BJ (cell line): ENCODE data around the gene PAFAH1B1. TPM values are rescaled to one million over a fixed set of nuclear protein-coding genes. Genes with fewer than 3 reads are reported as not detected.
"Not testable (repeated sequence)": the region's sequence is repeated elsewhere in the genome, so short reads cannot be mapped to it uniquely, and the experiment has no call there.

Experiments used
- CTCF ChIA-PET: fragments of 350-600 bp; formaldehyde crosslinking; extraction: SDS; loops from one replicate; lab custom pipeline; 2021; ENCODE audit warnings: antibody characterized with exemption, inconsistent platforms; lab: Yijun Ruan, JAX
- POLR2A ChIA-PET: fragments of 300-600 bp; sonication (Branson Sonifier 250); formaldehyde crosslinking; extraction: SDS; loops from one replicate; lab custom pipeline; 2021; ENCODE audit warnings: antibody characterized with exemption; lab: Charles Lee
- DNase-seq: peaks from one replicate; pipeline ENCODE4 v3.0.0-alpha.2; 2011; ENCODE audit warnings: low read depth
- H3K27me3 ChIP-seq: 2 replicates; pipeline ENCODE4 v1.6.0; 2011; ENCODE audit warnings: low read length; ENCODE audit not compliant: control insufficient read depth, insufficient read depth
- H3K36me3 ChIP-seq: 2 replicates; pipeline ENCODE4 v1.5.1; 2011; ENCODE audit warnings: low read length; ENCODE audit not compliant: control insufficient read depth, insufficient read depth
- H3K4me3 ChIP-seq: 2 replicates; pipeline ENCODE4 v1.5.1; 2011; ENCODE audit warnings: low read depth, mild to moderate bottlenecking, control low read depth, low read length
- polyA plus RNA-seq: library from polyadenylated mRNA; depleted of rRNA; stranded (reverse); fragments of >200 nt; gene quantifications from 2 replicates; pipeline ENCODE4 v1.2.3, GENCODE V29; 2011
- TF ChIP-seq, protein P1 (sequence below): IDR thresholded peaks from 2 replicates; pipeline ENCODE4 v1.5.1; 2011; ENCODE audit warnings: low read depth, mild to moderate bottlenecking, control low read depth, inconsistent platforms, low read length, moderate library complexity; ENCODE audit not compliant: insufficient read depth

The PAFAH1B1 gene
- polyA plus RNA-seq, 1 experiment = 66.2 TPM

GRCh38 chr17:2655546-2655945, 62.1 kb downstream of the PAFAH1B1 start:
- no peaks in the 10 kb centered on the region for H3K27me3 ChIP-seq
- H3K4me3 ChIP-seq = no peak overlapping the region
- ChIA-PET POLR2A (interaction anchor here (0.5 kb wide), 1 partner anchor 34 kb away, joined by 3 read pairs; no protein-coding TSS in a partner anchor), CTCF (interaction anchor here (0.6 to 2.2 kb wide), 3 partner anchors 9 to 52 kb away, joined by 3 to 6 read pairs (median 3); no protein-coding TSS in a partner anchor)
- no peak for DNase-seq
- TF ChIP-seq, protein P1, sequence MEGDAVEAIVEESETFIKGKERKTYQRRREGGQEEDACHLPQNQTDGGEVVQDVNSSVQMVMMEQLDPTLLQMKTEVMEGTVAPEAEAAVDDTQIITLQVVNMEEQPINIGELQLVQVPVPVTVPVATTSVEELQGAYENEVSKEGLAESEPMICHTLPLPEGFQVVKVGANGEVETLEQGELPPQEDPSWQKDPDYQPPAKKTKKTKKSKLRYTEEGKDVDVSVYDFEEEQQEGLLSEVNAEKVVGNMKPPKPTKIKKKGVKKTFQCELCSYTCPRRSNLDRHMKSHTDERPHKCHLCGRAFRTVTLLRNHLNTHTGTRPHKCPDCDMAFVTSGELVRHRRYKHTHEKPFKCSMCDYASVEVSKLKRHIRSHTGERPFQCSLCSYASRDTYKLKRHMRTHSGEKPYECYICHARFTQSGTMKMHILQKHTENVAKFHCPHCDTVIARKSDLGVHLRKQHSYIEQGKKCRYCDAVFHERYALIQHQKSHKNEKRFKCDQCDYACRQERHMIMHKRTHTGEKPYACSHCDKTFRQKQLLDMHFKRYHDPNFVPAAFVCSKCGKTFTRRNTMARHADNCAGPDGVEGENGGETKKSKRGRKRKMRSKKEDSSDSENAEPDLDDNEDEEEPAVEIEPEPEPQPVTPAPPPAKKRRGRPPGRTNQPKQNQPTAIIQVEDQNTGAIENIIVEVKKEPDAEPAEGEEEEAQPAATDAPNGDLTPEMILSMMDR = no peak
- peaks cover 2% of the 10 kb centered on the region; the same call in 1 of the 2 replicates for H3K36me3 ChIP-seq

- Histone ChIP-seq H3K4me3 (no peak overlapping the region), H3K27me3 (no peaks in the 10 kb centered on the region), H3K36me3 (peaks cover 2% of the 10 kb centered on the region; the same call in 1 of the 2 replicates)
- POLR2A ChIA-PET = interaction anchor here (0.7 kb wide), 1 partner anchor 140 kb away, joined by 6 read pairs; no protein-coding TSS in a partner anchor
- no peak for DNase-seq
- CTCF ChIA-PET = interaction anchor here (0.6 kb wide), 1 partner anchor 51 kb away, joined by 3 read pairs; no protein-coding TSS in a partner anchor
- TF ChIP-seq, protein P1 = no peak
Observed at GRCh38 chr17:2656283-2656682, 62.8 kb downstream of the PAFAH1B1 start.

GRCh38 chr17:2659337-2659736, 65.9 kb downstream of the PAFAH1B1 start:
- CTCF ChIA-PET = interaction anchor here (1.1 kb wide), 1 partner anchor 9 kb away, joined by 5 read pairs; no protein-coding TSS in a partner anchor
- POLR2A ChIA-PET = interaction anchor here (0.6 kb wide), 2 partner anchors 11 to 20 kb away, joined by 4 to 7 read pairs; no protein-coding TSS in a partner anchor
- peak; percentile 8 for DNase-seq
- not testable (repeated sequence) for H3K4me3 ChIP-seq, H3K36me3 ChIP-seq, H3K27me3 ChIP-seq

DNA sequence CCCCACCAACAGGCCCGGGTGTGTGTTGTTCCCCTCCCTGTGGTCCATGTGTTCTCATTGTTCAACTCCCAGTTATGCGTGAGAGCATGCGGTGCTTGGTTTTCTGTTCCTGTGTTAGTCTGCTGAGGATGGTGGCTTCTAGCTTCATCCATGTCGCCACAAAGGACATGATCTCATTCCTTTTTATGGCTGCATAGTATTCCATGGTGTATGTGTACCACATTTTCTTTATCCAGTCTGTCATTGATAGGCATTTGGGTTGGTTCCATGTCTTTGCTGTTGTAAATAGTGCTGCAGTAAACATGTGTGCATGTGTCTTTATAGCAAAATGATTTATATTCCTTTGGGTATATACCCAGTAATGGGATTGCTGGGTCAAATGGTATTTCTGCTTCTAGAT, 67.0 kb downstream of the PAFAH1B1 start:
- CTCF ChIA-PET = interaction anchor here (1.1 kb wide), 1 partner anchor 8 kb away, joined by 5 read pairs; no protein-coding TSS in a partner anchor
- H3K36me3 ChIP-seq, H3K27me3 ChIP-seq, POLR2A ChIA-PET, H3K4me3 ChIP-seq, DNase-seq: not testable (repeated sequence)

- peaks cover 14% of the 10 kb centered on the region for H3K36me3 ChIP-seq
- no peak overlapping the region for H3K4me3 ChIP-seq
- CTCF ChIA-PET = no interaction called here
- TF ChIP-seq, protein P1 = no peak
- DNase-seq = no peak
- POLR2A ChIA-PET = interaction anchor here (0.6 kb wide), 1 partner anchor 160 kb away, joined by 21 read pairs; the partner anchor contains the start of gene METTL16
- H3K27me3 ChIP-seq = no peaks in the 10 kb centered on the region
Observed at GRCh38 chr17:2672026-2672425, 78.6 kb downstream of the PAFAH1B1 start.

GRCh38 chr17:2679247-2679646, 85.8 kb downstream of the PAFAH1B1 start:
- DNase-seq, POLR2A ChIA-PET, H3K4me3 ChIP-seq, H3K27me3 ChIP-seq: not testable (repeated sequence)
- H3K36me3 ChIP-seq = peaks cover 14% of the 10 kb centered on the region
- CTCF ChIA-PET = interaction anchor here (1.0 kb wide), 1 partner anchor 155 kb away, joined by 3 read pairs; no protein-coding TSS in a partner anchor
